Measurements from ENCODE around the gene WDR70.

Gene WDR70

GRCh38 chr5:37694867-37695266 lies 315.7 kb downstream of the WDR70 start:
- Histone ChIP-seq H3K36me3 (peaks cover 0 to 16% (median 4%) of the 10 kb centered on the region in 3 donors), H3K27me3 (no peaks in the 10 kb centered on the region), H3K9me3 (no peaks in the 10 kb centered on the region), H3K4me3 (no peak overlapping the region), H3K27ac (no peak overlapping the region), H3K4me1 (no peaks in the 10 kb centered on the region)
- intact Hi-C loops (cut with DNase I; ENCODE audit: low total_unique reads) = no loop called here
- no peak for DNase-seq
- TF ChIP-seq CTCF (IDR thresholded peaks at IDR 0.05) = no peak

GRCh38 chr5:37695647-37696046 lies 316.5 kb downstream of the WDR70 start:
- H3K9me3 ChIP-seq = no peaks in the 10 kb centered on the region
- intact Hi-C loops (cut with DNase I; ENCODE audit: low total_unique reads) = no loop called here

GRCh38 chr5:37696190-37697021 lies 317.3 kb downstream of the WDR70 start:
- H3K4me1 ChIP-seq = no peaks in the 10 kb centered on the region
- H3K9me3 ChIP-seq = no peaks in the 10 kb centered on the region
- intact Hi-C loops (cut with DNase I; ENCODE audit: low total_unique reads) = no loop called here
- H3K27me3 ChIP-seq = no peaks in the 10 kb centered on the region
- no peak for DNase-seq
- TF ChIP-seq CTCF (IDR thresholded peaks at IDR 0.05) = no peak
- H3K36me3 ChIP-seq = peaks cover 0 to 25% (median 9%) of the 10 kb centered on the region in 3 donors
- H3K27ac ChIP-seq = no peak overlapping the region
- H3K4me3 ChIP-seq = no peak overlapping the region

More at GRCh38 chr5:37695647-37696046, 316.5 kb downstream of the WDR70 start:
- no peak for TF ChIP-seq CTCF (IDR thresholded peaks at IDR 0.05)
- H3K27ac ChIP-seq = no peak overlapping the region
- no peak for DNase-seq
- peaks cover 0 to 24% (median 9%) of the 10 kb centered on the region in 3 donors for H3K36me3 ChIP-seq
- H3K4me3 ChIP-seq = no peak overlapping the region
- H3K4me1 ChIP-seq = no peaks in the 10 kb centered on the region
- no peaks in the 10 kb centered on the region for H3K27me3 ChIP-seq

DNA sequence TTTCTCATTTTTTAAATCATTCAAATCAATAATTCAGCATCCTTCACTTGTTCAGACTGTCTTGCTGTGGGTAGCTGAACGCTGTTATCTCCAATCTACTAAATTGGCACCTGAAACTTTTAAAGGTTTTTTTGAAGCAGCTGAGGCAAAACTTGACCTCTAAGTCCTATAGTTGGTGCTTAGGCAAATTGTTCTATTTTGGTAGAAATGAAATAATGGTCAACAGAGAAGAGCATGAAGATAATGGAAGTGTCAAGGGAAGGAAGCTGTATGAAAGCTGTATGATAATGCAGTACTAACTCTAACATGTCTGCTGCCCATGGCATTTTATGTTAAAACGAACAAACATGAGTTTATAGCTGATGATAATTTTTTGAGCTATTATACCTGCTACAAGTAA lies 322.8 kb downstream of the WDR70 start:
- H3K4me3 ChIP-seq = no peak overlapping the region
- intact Hi-C loops (cut with DNase I; ENCODE audit: low total_unique reads) = no loop called here
- no peak overlapping the region for H3K27ac ChIP-seq
- H3K4me1 ChIP-seq = no peaks in the 10 kb centered on the region
- no peak for DNase-seq
- no peaks in the 10 kb centered on the region for H3K27me3 ChIP-seq
- H3K9me3 ChIP-seq = no peaks in the 10 kb centered on the region
- no peak for TF ChIP-seq CTCF (IDR thresholded peaks at IDR 0.05)
- peaks cover 0 to 31% (median 9%) of the 10 kb centered on the region in 3 donors for H3K36me3 ChIP-seq

DNA sequence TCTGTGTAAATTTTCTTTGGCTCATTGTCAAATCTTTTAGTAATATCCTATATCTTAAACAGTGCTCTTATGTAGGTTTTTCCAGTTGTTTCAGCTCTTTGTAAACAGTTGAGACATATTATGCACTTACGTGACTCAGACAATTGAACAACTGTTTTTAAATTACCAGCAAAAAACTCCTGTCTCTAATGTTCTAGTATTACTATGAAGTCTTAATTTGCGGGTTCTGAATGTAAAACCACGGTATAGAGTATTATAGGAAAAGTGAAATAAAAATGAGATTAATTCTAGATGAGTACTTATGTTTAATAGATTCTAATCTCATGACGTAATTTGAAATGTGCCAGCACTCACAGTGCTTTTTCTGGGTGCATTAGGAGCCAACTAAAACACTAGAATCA lies 324.7 kb downstream of the WDR70 start:
- Histone ChIP-seq H3K27ac (no peak overlapping the region), H3K36me3 (peaks cover 0 to 24% (median 9%) of the 10 kb centered on the region in 3 donors), H3K4me1 (no peaks in the 10 kb centered on the region), H3K9me3 (no peaks in the 10 kb centered on the region), H3K4me3 (no peak overlapping the region), H3K27me3 (no peaks in the 10 kb centered on the region)
- no peak for TF ChIP-seq CTCF (IDR thresholded peaks at IDR 0.05)
- intact Hi-C loops (cut with DNase I; ENCODE audit: low total_unique reads) = no loop called here
- no peak for DNase-seq
